DND-41 (cell line): ENCODE results near the gene ZC3H18.

Experiments used
- ATAC-seq: fragments of 200-7000 bp; cut with Tn5 transposase; 3 replicates; pipeline ENCODE4 v1.9.1; 2021; ENCODE audit warnings: low read depth; ENCODE audit not compliant: insufficient read depth
- DNase-seq: peaks from one replicate; pipeline ENCODE4 v3.0.0-alpha.2; 2020
- H2AFZ ChIP-seq: 2 replicates; pipeline ENCODE4 v1.6.0; 2012; ENCODE audit warnings: low read depth, low read length
- H3K27ac ChIP-seq: 2 replicates; pipeline ENCODE4 v1.5.1; 2012; ENCODE audit warnings: low read length, inconsistent platforms
- H3K27me3 ChIP-seq: fragments of 200-600 bp; sonication (generic); 2 replicates; pipeline ENCODE4 v1.6.0; 2012; ENCODE audit warnings: low read length, mild to moderate bottlenecking, inconsistent platforms; ENCODE audit not compliant: insufficient read depth, poor library complexity
- H3K36me3 ChIP-seq: 2 replicates; pipeline ENCODE4 v1.5.1; 2012; ENCODE audit warnings: low read length, inconsistent platforms; ENCODE audit not compliant: insufficient read depth
- H3K4me1 ChIP-seq: 2 replicates; pipeline ENCODE4 v1.5.1; 2012; ENCODE audit warnings: mild to moderate bottlenecking, low read length; ENCODE audit not compliant: insufficient read depth
- H3K4me2 ChIP-seq: 2 replicates; pipeline ENCODE4 v1.6.0; 2012; ENCODE audit warnings: mild to moderate bottlenecking, moderate library complexity, low read length, inconsistent platforms; ENCODE audit not compliant: insufficient read depth
- H3K4me3 ChIP-seq, 2 experiments: fragments of 200-600 bp in 1 of 2; shearing (Covaris generic) in 1 of 2; 2 replicates each; pipeline ENCODE4 v1.5.1; 2012 to 2016; ENCODE audit warnings: inconsistent platforms in 2 of 2, low read length in 2 of 2, mild to moderate bottlenecking in 2 of 2, low read depth in 1 of 2, moderate library complexity in 1 of 2
- H3K79me2 ChIP-seq: 2 replicates; pipeline ENCODE4 v1.6.0; 2012; ENCODE audit warnings: low read length, inconsistent platforms; ENCODE audit not compliant: insufficient read depth
- H3K9ac ChIP-seq: 2 replicates; pipeline ENCODE4 v1.6.0; 2012; ENCODE audit warnings: low read depth, mild to moderate bottlenecking, inconsistent platforms, low read length, moderate library complexity
- H3K9me3 ChIP-seq: 2 replicates; pipeline ENCODE4 v1.5.1; 2012; ENCODE audit warnings: low read length, moderate library complexity, mild to moderate bottlenecking, inconsistent platforms; ENCODE audit not compliant: insufficient read depth, severe bottlenecking
- H4K20me1 ChIP-seq: 2 replicates; pipeline ENCODE4 v1.6.0; 2012; ENCODE audit warnings: low read length; ENCODE audit not compliant: insufficient read depth
- EZH2 ChIP-seq: IDR thresholded peaks from 3 replicates; pipeline ENCODE4 v1.6.1; 2012; ENCODE audit warnings: borderline replicate concordance, low read depth, mild to moderate bottlenecking, moderate library complexity, low read length, inconsistent platforms; ENCODE audit not compliant: severe bottlenecking
- TF ChIP-seq, protein P1 (sequence below): IDR thresholded peaks from 2 replicates; pipeline ENCODE4 v1.5.1; 2012; ENCODE audit warnings: borderline replicate concordance, low read length, moderate library complexity, mild to moderate bottlenecking; ENCODE audit not compliant: poor library complexity, severe bottlenecking; ENCODE audit errors: extremely low read depth

ZC3H18 gene

DNA sequence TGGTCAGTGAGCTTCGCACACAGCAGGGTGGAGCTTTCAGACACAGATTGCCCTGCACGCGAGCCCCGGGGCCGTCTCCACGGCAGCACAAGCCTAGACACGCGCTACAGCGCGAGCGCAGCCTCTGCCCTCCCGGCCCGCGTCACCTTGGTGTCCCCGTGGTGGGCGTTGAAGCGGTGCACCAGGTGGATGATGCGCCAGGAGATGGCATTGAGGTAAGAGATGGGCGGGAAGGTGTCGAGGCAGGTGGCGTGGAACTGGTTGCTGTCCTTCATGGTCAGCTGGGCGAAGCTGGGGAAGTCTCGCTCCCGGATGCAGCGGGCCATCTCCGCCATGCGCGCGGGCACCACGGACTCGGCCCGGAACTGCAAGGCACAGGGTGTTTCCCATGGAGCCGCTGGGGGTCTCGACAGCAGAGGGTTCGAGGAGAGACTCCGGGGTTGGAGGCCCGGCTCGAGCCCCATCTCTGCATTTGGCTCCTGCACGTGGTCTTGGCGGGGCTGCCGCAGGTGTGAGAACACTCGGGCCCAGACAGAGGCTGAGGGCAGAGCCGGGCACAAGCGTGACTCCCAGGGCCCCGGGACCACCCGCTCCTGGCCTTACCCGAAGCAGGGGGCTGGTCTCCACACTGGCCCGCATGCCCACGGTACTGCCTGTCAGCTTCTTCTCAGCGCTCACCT is 85.0 kb downstream of the ZC3H18 start:
- Histone ChIP-seq H3K27me3 (no peaks in the 10 kb centered on the region), H3K36me3 (peaks cover 81% of the 10 kb centered on the region), H3K27ac (no peak overlapping the region), H3K4me1 (peaks cover 16% of the 10 kb centered on the region), H3K9ac (no peak overlapping the region), H4K20me1 (peaks cover 53% of the 10 kb centered on the region), H3K4me3 (no peak overlapping the region), H3K4me2 (no peak overlapping the region), H3K79me2 (peaks cover 34% of the 10 kb centered on the region), H2AFZ (no peak overlapping the region), H3K9me3 (no peaks in the 10 kb centered on the region)
- DNase-seq, result no peak
- TF ChIP-seq, protein P1, sequence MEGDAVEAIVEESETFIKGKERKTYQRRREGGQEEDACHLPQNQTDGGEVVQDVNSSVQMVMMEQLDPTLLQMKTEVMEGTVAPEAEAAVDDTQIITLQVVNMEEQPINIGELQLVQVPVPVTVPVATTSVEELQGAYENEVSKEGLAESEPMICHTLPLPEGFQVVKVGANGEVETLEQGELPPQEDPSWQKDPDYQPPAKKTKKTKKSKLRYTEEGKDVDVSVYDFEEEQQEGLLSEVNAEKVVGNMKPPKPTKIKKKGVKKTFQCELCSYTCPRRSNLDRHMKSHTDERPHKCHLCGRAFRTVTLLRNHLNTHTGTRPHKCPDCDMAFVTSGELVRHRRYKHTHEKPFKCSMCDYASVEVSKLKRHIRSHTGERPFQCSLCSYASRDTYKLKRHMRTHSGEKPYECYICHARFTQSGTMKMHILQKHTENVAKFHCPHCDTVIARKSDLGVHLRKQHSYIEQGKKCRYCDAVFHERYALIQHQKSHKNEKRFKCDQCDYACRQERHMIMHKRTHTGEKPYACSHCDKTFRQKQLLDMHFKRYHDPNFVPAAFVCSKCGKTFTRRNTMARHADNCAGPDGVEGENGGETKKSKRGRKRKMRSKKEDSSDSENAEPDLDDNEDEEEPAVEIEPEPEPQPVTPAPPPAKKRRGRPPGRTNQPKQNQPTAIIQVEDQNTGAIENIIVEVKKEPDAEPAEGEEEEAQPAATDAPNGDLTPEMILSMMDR, result no peak
- no peak for TF ChIP-seq EZH2
- ATAC-seq, result no peak

- Histone ChIP-seq H3K79me2 (peaks cover 33% of the 10 kb centered on the region), H3K9ac (no peak overlapping the region), H3K4me1 (peaks cover 10% of the 10 kb centered on the region), H4K20me1 (peaks cover 50% of the 10 kb centered on the region), H3K27ac (no peak overlapping the region), H3K9me3 (no peaks in the 10 kb centered on the region), H3K4me2 (no peak overlapping the region), H2AFZ (no peak overlapping the region), H3K27me3 (no peaks in the 10 kb centered on the region), H3K36me3 (peaks cover 82% of the 10 kb centered on the region), H3K4me3 (no peak overlapping the region)
- TF ChIP-seq EZH2, result no peak
- TF ChIP-seq, protein P1, result no peak
- no peak for ATAC-seq
- DNase-seq, result no peak
These were observed 85.6 kb downstream of the ZC3H18 start for GRCh38 chr16:88655733-88656281.

- no peak overlapping the region for H3K4me3 ChIP-seq
- H3K36me3 ChIP-seq, result peaks cover 79% of the 10 kb centered on the region
- H3K27ac ChIP-seq, result no peak overlapping the region
- no peak overlapping the region for H2AFZ ChIP-seq
- TF ChIP-seq EZH2, result no peak
- TF ChIP-seq, protein P1, result no peak
- ATAC-seq, result no peak
- H3K27me3 ChIP-seq, result no peaks in the 10 kb centered on the region
- no peak overlapping the region for H3K4me2 ChIP-seq
- H4K20me1 ChIP-seq, result peaks cover 46% of the 10 kb centered on the region
- no peaks in the 10 kb centered on the region for H3K9me3 ChIP-seq
- peaks cover 39% of the 10 kb centered on the region for H3K79me2 ChIP-seq
- DNase-seq, result no peak
- peaks cover 11% of the 10 kb centered on the region for H3K4me1 ChIP-seq
- no peak overlapping the region for H3K9ac ChIP-seq
These were observed 86.2 kb downstream of the ZC3H18 start for GRCh38 chr16:88656291-88656980.
